Kidney (tissue), 14 donors: ENCODE results near the gene TAF11L2. TPM values are rescaled to one million over a fixed set of nuclear protein-coding genes. Genes with fewer than 3 reads are reported as not detected.
A peak's percentile ranks its signal among the peaks of the same experiment; 100 is the strongest.
"Not testable (repeated sequence)": the region's sequence is repeated elsewhere in the genome, so short reads cannot be mapped to it uniquely, and the experiment has no call there.

ENCODE experiments used
- DNase-seq, 5 donors: peaks; one replicate each; pipeline ENCODE4 v3.0.0-alpha.2; 2013 to 2020
- FAIRE-seq: peaks from 2 replicates; lab custom pipeline; 2012; peaks lifted over from hg19 to GRCh38; lab: Jason Lieb, UNC
- H3K27ac ChIP-seq, 2 donors: one replicate each; pipeline ENCODE4 v1.7.0; 2013; ENCODE audit warnings: low read depth in 2 of 2, low read length in 2 of 2, inconsistent platforms in 1 of 2
- H3K27me3 ChIP-seq: one replicate; pipeline ENCODE4 v1.7.1; 2013; ENCODE audit warnings: low read length, inconsistent platforms; ENCODE audit not compliant: control insufficient read depth, insufficient read depth
- H3K36me3 ChIP-seq, 3 donors: one replicate each; pipeline versions ENCODE4 v1.7.0 to v1.7.1; 2013; ENCODE audit warnings: low read length in 3 of 3, control low read depth in 1 of 3, inconsistent platforms in 1 of 3; ENCODE audit not compliant: insufficient read depth in 3 of 3, control insufficient read depth in 2 of 3
- H3K4me1 ChIP-seq, 3 donors: one replicate each; pipeline versions ENCODE4 v1.7.0 to v1.7.1; 2013; ENCODE audit warnings: low read length in 3 of 3, inconsistent platforms in 1 of 3, low read depth in 1 of 3; ENCODE audit not compliant: control insufficient read depth in 2 of 3, insufficient read depth in 2 of 3
- H3K4me3 ChIP-seq, 3 donors: one replicate each; pipeline versions ENCODE4 v1.7.0 to v1.8.1; 2013; ENCODE audit warnings: low read length in 3 of 3, control low read depth in 1 of 3, inconsistent platforms in 1 of 3
- H3K9ac ChIP-seq, 3 donors: one replicate each; pipeline versions ENCODE4 v1.7.0 to v1.7.1; 2013; ENCODE audit warnings: low read length in 3 of 3, control low read depth in 1 of 3, inconsistent platforms in 1 of 3
- H3K9me3 ChIP-seq, 3 donors: one replicate each; pipeline versions ENCODE4 v1.7.0 to v1.7.1; 2013; ENCODE audit warnings: low read length in 3 of 3, control low read depth in 1 of 3, inconsistent platforms in 1 of 3; ENCODE audit not compliant: control insufficient read depth in 2 of 3, insufficient read depth in 1 of 3
- CTCF ChIP-seq: IDR thresholded peaks from 3 replicates; pipeline ENCODE4 v1.5.1; 2012; ENCODE audit warnings: mild to moderate bottlenecking, moderate library complexity, borderline replicate concordance; ENCODE audit not compliant: insufficient read depth; ENCODE audit errors: extremely low read depth
- intact Hi-C: fragments of 100-400 bp; cut with DNase I; formaldehyde crosslinking; loops from one replicate; pipeline ENCODE4 v1.11.1; 2022
- polyA plus RNA-seq: library from polyadenylated mRNA; stranded (reverse); fragments of 350-450 nt; fragmentation: Illumina TruSeq; extraction: RNeasy Lipid Tissue Mini Kit (QIAGEN cat#74804); gene quantifications from one replicate; pipeline ENCODE4 v1.2.3, GENCODE V29; 2014; ENCODE audit warnings: low read depth, low replicate concordance; ENCODE audit not compliant: insufficient read depth
- total RNA-seq: library from RNA; stranded (reverse); fragmentation: NEBNext Ultra II Directional; extraction: Animal tissue kit (Norgen Biotek cat#: 25700); gene quantifications from one replicate; pipeline ENCODE4 v1.2.1, GENCODE V29; 2021
- donor health status: control.
- donor health status: control.
- donor health status: control.
- donor health status: control.
- donor health status: control.
- donor health status: DM: yes; HTN: yes; CAD: no.
- donor health status: Normal renal cell carcinoma (clear cell type).

Gene TAF11L2
- total and polyA plus RNA-seq, 2 donors from 2014 or later = not detected

- Histone ChIP-seq H3K9me3 (no peaks in the 10 kb centered on the region), H3K27me3 (no peaks in the 10 kb centered on the region), H3K36me3 (no peaks in the 10 kb centered on the region), H3K4me3 (no peak overlapping the region), H3K27ac (no peak overlapping the region), H3K4me1 (no peaks in the 10 kb centered on the region), H3K9ac (no peak overlapping the region)
- FAIRE-seq = no peak
- no peak for TF ChIP-seq CTCF
- DNase-seq = no peak
- intact Hi-C loops = no loop called here
These were observed 5.3 kb upstream of the TAF11L2 start for GRCh38 chr5:17492770-17493169.

- no peaks in the 10 kb centered on the region for H3K9me3 ChIP-seq
- FAIRE-seq = no peak
These were observed 585 bp upstream of the TAF11L2 start for GRCh38 chr5:17497446-17497845.

GRCh38 chr5:17511775-17512325 lies 13.8 kb downstream of the TAF11L2 start:
- no peak for FAIRE-seq

More at GRCh38 chr5:17497446-17497845, 585 bp upstream of the TAF11L2 start:
- TF ChIP-seq CTCF = no peak
- intact Hi-C loops = no loop called here
- H3K27me3 ChIP-seq = no peaks in the 10 kb centered on the region
- no peak overlapping the region for H3K4me3 ChIP-seq
- H3K36me3 ChIP-seq = no peaks in the 10 kb centered on the region
- no peak for DNase-seq
- no peak overlapping the region for H3K9ac ChIP-seq
- H3K4me1 ChIP-seq = no peaks in the 10 kb centered on the region
- no peak overlapping the region for H3K27ac ChIP-seq

GRCh38 chr5:17517526-17517925 lies 19.5 kb downstream of the TAF11L2 start:
- H3K9me3 ChIP-seq, FAIRE-seq, H3K4me1 ChIP-seq, H3K27ac ChIP-seq, intact Hi-C loops, H3K36me3 ChIP-seq, H3K9ac ChIP-seq, H3K27me3 ChIP-seq, H3K4me3 ChIP-seq: not testable (repeated sequence)
- peak in 1 of 5 donors; percentile 80 for DNase-seq

More at GRCh38 chr5:17511775-17512325, 13.8 kb downstream of the TAF11L2 start:
- no peaks in the 10 kb centered on the region for H3K27me3 ChIP-seq
- H3K4me1 ChIP-seq = no peaks in the 10 kb centered on the region
- H3K9ac ChIP-seq = no peak overlapping the region
- intact Hi-C loops = no loop called here
- peak in 1 of 5 donors; percentile 52 for DNase-seq
- no peak for TF ChIP-seq CTCF
- H3K27ac ChIP-seq = no peak overlapping the region
- no peaks in the 10 kb centered on the region for H3K9me3 ChIP-seq
- no peaks in the 10 kb centered on the region for H3K36me3 ChIP-seq
- no peak overlapping the region for H3K4me3 ChIP-seq

GRCh38 chr5:17518067-17518466 lies 20.0 kb downstream of the TAF11L2 start, which contains the start of gene TAF11L3:
Gene TAF11L3, plus strand, starts transcription at chr5:17518367.
- H3K9me3 ChIP-seq, intact Hi-C loops, H3K9ac ChIP-seq, H3K36me3 ChIP-seq, DNase-seq, H3K4me3 ChIP-seq, H3K4me1 ChIP-seq, H3K27ac ChIP-seq, H3K27me3 ChIP-seq, FAIRE-seq: not testable (repeated sequence)

- H3K27me3 ChIP-seq, H3K4me3 ChIP-seq, FAIRE-seq, H3K9ac ChIP-seq, intact Hi-C loops, H3K36me3 ChIP-seq, H3K9me3 ChIP-seq, H3K27ac ChIP-seq, DNase-seq, H3K4me1 ChIP-seq: not testable (repeated sequence)
These were observed 21.5 kb downstream of the TAF11L2 start for GRCh38 chr5:17519508-17519907.
